ENCODE measurements around the gene MAST4. TPM values are rescaled to one million over a fixed set of nuclear protein-coding genes. Genes with fewer than 3 reads are reported as not detected.

Gene MAST4
- total RNA-seq, 1 donor from 2014 or later, result 45.2 TPM

GRCh38 chr5:67198917-67199316 is 602.7 kb downstream of the MAST4 start:
- no peak for DNase-seq (ENCODE audit: low spot score)

- no peak for DNase-seq (ENCODE audit: low spot score)
Observed at GRCh38 chr5:67199859-67200258, 603.7 kb downstream of the MAST4 start.

GRCh38 chr5:67200809-67201562 is 604.8 kb downstream of the MAST4 start:
- no peak for DNase-seq (ENCODE audit: low spot score)

GRCh38 chr5:67201897-67202549 is 605.8 kb downstream of the MAST4 start:
- no peak for DNase-seq (ENCODE audit: low spot score)

GRCh38 chr5:67202828-67203227 is 606.6 kb downstream of the MAST4 start:
- DNase-seq (ENCODE audit: low spot score), result no peak

GRCh38 chr5:67203701-67204074 is 607.5 kb downstream of the MAST4 start:
- no peak for DNase-seq (ENCODE audit: low spot score)

- no peak for DNase-seq (ENCODE audit: low spot score)
Observed at GRCh38 chr5:67204821-67205220, 608.6 kb downstream of the MAST4 start.

- DNase-seq (ENCODE audit: low spot score), result no peak
Observed at GRCh38 chr5:67205981-67206380, 609.8 kb downstream of the MAST4 start.

GRCh38 chr5:67206461-67206860 is 610.3 kb downstream of the MAST4 start:
- no peak for DNase-seq (ENCODE audit: low spot score)

- DNase-seq (ENCODE audit: low spot score), result no peak
Observed at GRCh38 chr5:67206929-67207328, 610.7 kb downstream of the MAST4 start.

GRCh38 chr5:67208403-67208802 is 612.2 kb downstream of the MAST4 start:
- no peak for DNase-seq (ENCODE audit: low spot score)

- no peak for DNase-seq (ENCODE audit: low spot score)
Observed at GRCh38 chr5:67209141-67209771, 613.1 kb downstream of the MAST4 start.

GRCh38 chr5:67211926-67212325 is 615.7 kb downstream of the MAST4 start:
- DNase-seq (ENCODE audit: low spot score), result no peak

GRCh38 chr5:67214036-67214435 is 617.8 kb downstream of the MAST4 start:
- no peak for DNase-seq (ENCODE audit: low spot score)

- no peak for DNase-seq (ENCODE audit: low spot score)
Observed at GRCh38 chr5:67214707-67215447, 618.7 kb downstream of the MAST4 start.

GRCh38 chr5:67215519-67216471 is 619.6 kb downstream of the MAST4 start:
- no peak for DNase-seq (ENCODE audit: low spot score)

GRCh38 chr5:67216564-67216963 is 620.4 kb downstream of the MAST4 start:
- DNase-seq (ENCODE audit: low spot score), result no peak

All from mesenteric fat pad (tissue), 1 donor.